Stimulated activated CD8-positive, alpha-beta memory T cell treated with anti-CD3 and anti-CD28 coated beads, Interleukin-7, amount 100 ng/mL, for 24 hours (primary cell): ENCODE measurements around the gene TBP.
"Not testable (repeated sequence)": the region's sequence is repeated elsewhere in the genome, so short reads cannot be mapped to it uniquely, and the experiment has no call there.

ENCODE experiments used
- DNase-seq: peaks from one replicate; pipeline ENCODE4 v3.0.0-alpha.2; 2020; ENCODE audit warnings: low read depth

The TBP gene

GRCh38 chr6:170605574-170606259 lies 51.5 kb downstream of the TBP start:
- DNase-seq = no peak

GRCh38 chr6:170609225-170609624 lies 55.1 kb downstream of the TBP start:
- DNase-seq = not testable (repeated sequence)

GRCh38 chr6:170612256-170612804 lies 58.2 kb downstream of the TBP start:
- not testable (repeated sequence) for DNase-seq

DNA sequence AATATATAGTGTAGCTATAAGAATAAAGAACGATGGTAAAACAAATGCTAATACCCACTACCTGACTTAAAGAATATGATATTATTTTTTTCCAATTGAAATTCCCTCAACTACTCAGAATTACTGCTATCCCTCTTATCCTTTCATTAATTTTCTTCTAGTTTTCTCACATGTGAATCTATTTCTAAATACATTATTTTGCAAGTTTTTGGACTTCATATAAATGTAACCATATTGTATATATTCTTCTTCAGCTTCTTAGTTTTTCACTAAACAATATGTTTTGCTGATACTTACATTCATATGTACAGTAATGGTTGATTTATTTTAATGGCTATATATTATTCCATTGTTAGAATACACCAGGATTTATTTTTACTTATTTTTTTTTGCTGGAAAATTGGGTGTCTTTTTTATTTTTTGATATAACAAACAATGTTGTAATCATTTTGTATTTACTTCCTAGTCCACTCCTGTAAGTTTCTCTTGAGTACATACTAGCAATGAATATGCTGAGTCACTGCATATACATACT lies 61.9 kb downstream of the TBP start:
- DNase-seq = not testable (repeated sequence)
